GM10266 (cell line): ENCODE data around the gene NYNRIN.
"Not testable (repeated sequence)": the region's sequence is repeated elsewhere in the genome, so short reads cannot be mapped to it uniquely, and the experiment has no call there.

Source experiments
- DNase-seq: peaks from one replicate; pipeline ENCODE4 v3.0.0; 2012; ENCODE audit errors: extremely low spot score
- TF ChIP-seq, protein P1 (sequence below): IDR thresholded peaks from 2 replicates; pipeline ENCODE4 v1.5.1; 2012; ENCODE audit warnings: mild to moderate bottlenecking, low read depth; ENCODE audit not compliant: control insufficient read depth, insufficient read depth; ENCODE audit errors: missing control alignments

Gene NYNRIN

DNA sequence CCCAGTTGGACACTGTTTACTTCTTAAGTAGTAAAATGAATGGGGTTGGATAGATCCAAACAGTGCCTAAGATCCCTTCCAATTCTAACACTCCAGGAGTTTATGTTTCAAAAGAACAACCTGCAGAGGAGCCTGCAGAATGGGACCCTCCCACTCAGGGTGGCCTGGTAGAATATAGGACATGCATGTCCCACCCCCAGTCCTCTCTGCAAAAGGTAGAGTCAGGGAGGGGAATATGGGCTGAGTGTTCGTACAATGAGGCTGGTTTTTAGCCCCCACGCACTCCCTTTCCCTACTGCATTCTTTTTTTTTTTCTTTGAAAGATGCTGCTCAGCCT lies 11.8 kb upstream of the NYNRIN start:
- TF ChIP-seq, protein P1, sequence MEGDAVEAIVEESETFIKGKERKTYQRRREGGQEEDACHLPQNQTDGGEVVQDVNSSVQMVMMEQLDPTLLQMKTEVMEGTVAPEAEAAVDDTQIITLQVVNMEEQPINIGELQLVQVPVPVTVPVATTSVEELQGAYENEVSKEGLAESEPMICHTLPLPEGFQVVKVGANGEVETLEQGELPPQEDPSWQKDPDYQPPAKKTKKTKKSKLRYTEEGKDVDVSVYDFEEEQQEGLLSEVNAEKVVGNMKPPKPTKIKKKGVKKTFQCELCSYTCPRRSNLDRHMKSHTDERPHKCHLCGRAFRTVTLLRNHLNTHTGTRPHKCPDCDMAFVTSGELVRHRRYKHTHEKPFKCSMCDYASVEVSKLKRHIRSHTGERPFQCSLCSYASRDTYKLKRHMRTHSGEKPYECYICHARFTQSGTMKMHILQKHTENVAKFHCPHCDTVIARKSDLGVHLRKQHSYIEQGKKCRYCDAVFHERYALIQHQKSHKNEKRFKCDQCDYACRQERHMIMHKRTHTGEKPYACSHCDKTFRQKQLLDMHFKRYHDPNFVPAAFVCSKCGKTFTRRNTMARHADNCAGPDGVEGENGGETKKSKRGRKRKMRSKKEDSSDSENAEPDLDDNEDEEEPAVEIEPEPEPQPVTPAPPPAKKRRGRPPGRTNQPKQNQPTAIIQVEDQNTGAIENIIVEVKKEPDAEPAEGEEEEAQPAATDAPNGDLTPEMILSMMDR: no peak
- no peak for DNase-seq

DNA sequence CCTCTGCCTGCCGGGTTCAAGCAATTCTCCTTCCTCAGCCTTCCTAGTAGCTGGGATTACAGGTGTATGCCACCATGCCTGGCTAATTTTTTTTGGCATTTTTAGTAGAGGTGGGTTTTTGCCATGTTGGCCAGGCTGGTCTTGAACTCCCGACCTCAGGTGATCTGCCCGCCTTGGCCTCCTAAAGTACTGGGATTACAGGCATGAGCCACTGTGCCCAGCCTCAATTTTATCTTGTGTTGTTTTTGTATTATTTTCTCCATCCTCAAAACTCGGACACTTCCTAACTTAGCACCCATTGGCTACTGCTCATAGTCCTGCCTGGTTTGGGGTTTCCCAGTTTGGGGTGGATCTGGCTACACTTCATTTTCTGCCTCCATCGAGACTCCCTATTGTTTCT lies 11.2 kb upstream of the NYNRIN start:
- not testable (repeated sequence) for DNase-seq

DNA sequence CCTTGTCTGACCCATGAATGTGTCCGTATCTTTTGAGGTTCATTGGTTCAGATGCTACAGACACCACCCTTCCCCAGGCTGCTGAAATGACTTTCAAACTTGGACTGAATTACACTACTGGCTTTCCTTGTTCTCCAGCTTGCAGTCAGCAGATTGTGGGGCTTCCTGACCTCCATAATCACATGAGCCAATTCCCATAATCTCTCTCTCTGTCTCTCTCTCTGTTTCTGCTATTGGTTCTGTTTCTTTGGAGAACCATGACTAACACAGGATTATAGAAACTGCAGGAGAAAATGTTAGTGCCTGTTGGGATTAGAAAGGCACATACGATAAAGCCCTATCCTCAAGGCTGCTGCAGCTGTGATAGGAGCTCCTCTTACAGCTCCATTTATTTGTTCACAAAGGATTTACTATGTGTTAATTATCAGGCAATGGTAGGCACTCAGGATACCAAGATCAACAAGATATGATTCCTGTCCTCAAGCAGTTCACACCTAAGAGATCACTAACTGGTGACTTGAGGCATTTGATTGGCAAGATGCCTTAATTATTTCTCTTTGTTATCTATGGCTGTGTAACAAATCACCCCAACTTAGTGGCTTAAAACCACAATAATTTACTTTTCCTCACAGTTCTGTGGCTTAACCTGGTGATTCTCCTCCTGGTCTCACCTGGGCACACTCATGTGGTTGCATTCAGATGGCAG lies 10.2 kb upstream of the NYNRIN start:
- DNase-seq: no peak
- TF ChIP-seq, protein P1: no peak

DNA sequence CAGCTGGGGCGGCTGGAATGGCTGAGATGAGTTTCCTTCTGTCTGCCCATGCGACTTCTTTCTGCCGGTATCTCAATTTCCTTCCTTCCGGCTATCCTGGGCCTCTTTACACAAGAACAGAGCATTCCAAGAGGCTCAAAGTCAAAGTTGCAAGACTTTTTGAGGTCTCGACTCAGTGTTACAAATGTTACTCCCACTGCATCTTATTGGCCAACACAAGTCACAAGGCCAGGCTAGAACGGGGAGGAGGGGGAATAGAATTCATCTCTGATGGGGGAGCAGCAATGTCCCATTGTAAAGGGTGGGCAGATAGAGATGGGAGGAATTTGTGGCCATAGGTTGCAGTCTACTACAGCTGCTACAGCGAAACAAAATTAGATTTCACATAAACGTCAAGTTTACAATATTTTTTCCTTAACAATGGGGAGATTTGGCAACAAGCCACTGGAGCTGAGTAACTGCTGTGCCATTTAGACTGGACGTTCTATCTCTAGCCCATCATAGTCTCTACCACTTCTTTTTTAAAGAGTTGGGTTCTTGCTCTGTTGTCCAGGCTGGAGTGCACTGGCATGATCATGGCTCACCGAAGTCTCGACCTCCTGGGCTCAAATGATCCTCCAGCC lies 9.5 kb upstream of the NYNRIN start:
- no peak for DNase-seq
- TF ChIP-seq, protein P1: no peak

DNA sequence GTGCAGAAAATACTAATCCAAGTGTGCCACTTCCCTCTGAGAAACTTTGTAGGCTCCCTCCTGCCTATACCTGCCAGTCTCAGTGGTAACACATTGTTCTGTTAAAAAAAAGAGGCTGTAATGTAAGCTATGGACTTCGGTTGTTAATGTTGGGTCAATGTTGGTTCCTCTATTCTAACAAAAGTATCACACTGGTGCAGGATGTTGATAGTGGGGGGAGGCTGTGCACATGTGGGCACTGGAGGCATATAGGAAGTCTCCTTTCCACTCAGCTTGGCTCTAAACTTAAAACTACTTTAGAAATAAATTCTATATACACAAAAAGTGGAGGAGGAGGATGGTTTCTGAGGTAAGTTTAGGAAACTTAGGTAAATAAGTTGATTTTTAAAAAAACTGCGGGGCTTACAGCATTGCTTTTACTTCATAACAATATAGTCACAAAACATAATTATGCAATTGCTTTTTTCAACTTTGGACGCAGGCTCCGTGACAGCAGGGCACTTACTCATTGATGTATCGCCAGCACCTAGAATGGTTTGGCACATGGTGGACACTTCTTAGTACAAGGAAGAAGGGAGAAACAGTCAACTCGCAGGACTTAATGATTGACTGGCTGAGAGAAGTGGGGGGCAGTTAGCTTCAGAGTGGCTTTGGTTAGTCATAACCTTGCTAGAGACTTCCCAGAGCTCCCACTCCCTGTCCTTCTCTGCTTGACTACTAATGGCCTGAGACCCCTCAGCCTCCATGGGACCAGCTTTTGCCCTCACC lies 7.9 kb upstream of the NYNRIN start:
- DNase-seq: no peak
- TF ChIP-seq, protein P1: no peak

DNA sequence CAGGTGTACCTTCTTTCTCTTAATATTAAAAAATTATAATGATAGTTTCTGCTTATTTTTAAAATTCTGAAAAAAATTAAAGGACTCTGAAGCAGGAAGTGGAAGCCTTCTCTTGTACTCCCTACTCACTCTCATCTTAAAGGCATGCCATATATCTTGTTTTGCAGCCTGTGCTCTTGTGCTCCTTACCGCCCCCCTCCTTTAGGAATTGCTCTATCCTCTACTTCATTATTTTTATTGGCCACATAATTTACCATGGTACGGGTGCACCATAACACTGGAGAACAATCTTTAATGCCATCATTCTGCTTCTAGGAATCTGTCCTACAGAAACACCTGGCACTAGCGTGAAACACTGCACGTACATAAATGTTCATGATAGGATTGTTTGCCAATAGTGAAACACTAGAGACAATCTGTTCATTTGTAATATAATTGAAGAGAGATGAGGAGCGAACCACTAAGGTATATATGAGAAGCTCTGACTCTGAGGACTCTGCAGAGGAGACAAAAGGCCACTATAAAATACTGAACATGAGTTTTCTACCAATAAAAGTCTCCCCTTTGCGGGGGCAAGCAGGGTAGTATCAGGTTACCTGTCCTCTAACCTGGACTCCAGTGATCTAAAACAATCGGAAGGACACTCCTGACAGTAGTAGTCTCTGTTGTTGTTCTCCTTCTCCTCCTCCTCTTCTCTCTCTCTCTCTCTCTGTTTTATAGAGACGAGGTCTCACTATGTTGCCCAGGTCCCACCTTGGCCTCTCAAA lies 6.3 kb upstream of the NYNRIN start:
- TF ChIP-seq, protein P1: no peak
- no peak for DNase-seq

DNA sequence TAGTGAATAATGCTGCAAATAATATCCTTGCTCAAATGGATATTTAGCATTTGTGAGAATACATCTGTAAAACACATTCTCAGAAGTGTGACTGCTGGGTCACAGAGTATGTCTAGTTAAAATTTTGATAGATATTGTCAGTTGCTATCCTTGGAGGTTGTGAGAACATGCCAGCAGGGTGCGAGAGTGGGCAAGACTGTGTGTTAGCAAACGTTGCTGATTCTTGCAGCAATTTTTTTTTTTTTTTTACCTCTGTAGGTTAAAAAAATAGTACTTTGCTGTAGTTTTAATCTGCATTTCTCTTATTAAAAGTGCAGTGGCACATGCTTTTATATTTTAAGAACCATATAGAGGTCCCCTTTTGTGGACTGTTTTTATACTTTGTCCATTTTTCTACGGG lies 4.5 kb upstream of the NYNRIN start:
- no peak for DNase-seq
- TF ChIP-seq, protein P1: no peak
